GM12878 (cell line): Measurements from ENCODE around the gene ZDHHC11. TPM values are rescaled to one million over a fixed set of nuclear protein-coding genes. Genes with fewer than 3 reads are reported as not detected.

ENCODE experiments used
- ATAC-seq: fragments of 200-7000 bp; cut with Tn5 transposase; 3 replicates; pipeline ENCODE4 v1.9.1; 2020; ENCODE audit warnings: mild to moderate bottlenecking, moderate library complexity
- BruUV-seq: library from RNA; stranded (reverse); fragments of 400-500 nt; replicated peaks from 2 replicates; lab custom pipeline; 2021; lab: Mats Ljungman, UMichigan
- CTCF ChIA-PET: fragments of 300-600 bp; sonication (Branson Sonifier 250); formaldehyde crosslinking; extraction: SDS; loops from one replicate; lab custom pipeline; 2021; ENCODE audit warnings: inconsistent platforms; lab: Yijun Ruan, JAX
- POLR2A ChIA-PET: fragments of 350-600 bp; formaldehyde crosslinking; extraction: SDS; loops from one replicate; lab custom pipeline; 2021; ENCODE audit warnings: inconsistent platforms; lab: Charles Lee
- RAD21 ChIA-PET: fragments of 300-600 bp; sonication (Branson Sonifier 250); formaldehyde crosslinking; loops from one replicate; lab custom pipeline; 2023; ENCODE audit warnings: antibody characterized with exemption; ENCODE audit not compliant: unreplicated experiment; lab: Charles Lee
- SMC1A ChIA-PET: fragments of 300-600 bp; sonication (Branson Sonifier 250); formaldehyde crosslinking; loops from one replicate; lab custom pipeline; 2023; ENCODE audit not compliant: unreplicated experiment, uncharacterized antibody; lab: Charles Lee
- DNase-seq: peaks from one replicate; pipeline ENCODE4 v3.0.0-alpha.2; 2011; ENCODE audit warnings: low read depth, low spot score
- FAIRE-seq: peaks from 3 replicates; lab custom pipeline; 2011; peaks lifted over from hg19 to GRCh38; lab: Jason Lieb, UNC
- H2AFZ ChIP-seq: 2 replicates; pipeline ENCODE4 v1.6.0; 2011; ENCODE audit warnings: low read depth, low read length, control low read depth; ENCODE audit not compliant: control insufficient read depth
- H3K27ac ChIP-seq: 2 replicates; pipeline ENCODE4 v1.5.1; 2011; ENCODE audit warnings: control low read depth; ENCODE audit not compliant: control insufficient read depth, insufficient read depth
- H3K27me3 ChIP-seq, 2 experiments: replicated peaks in 1 of 2; 2 replicates each; pipeline versions ENCODE4 v1.6.0 to v1.6.1; 2011; ENCODE audit warnings: low read length in 1 of 2; ENCODE audit not compliant: control insufficient read depth in 2 of 2, insufficient read depth in 2 of 2
- H3K36me3 ChIP-seq, 2 experiments: 2 replicates each; pipeline ENCODE4 v1.5.1; 2011; ENCODE audit warnings: low read length in 1 of 2; ENCODE audit not compliant: control insufficient read depth in 2 of 2, insufficient read depth in 2 of 2
- H3K4me1 ChIP-seq: 2 replicates; pipeline ENCODE4 v1.6.1; 2011; ENCODE audit warnings: mild to moderate bottlenecking, low read length, moderate library complexity, mixed read lengths; ENCODE audit not compliant: control insufficient read depth, insufficient read depth
- H3K4me2 ChIP-seq: 2 replicates; pipeline ENCODE4 v1.6.0; 2011; ENCODE audit warnings: control low read depth; ENCODE audit not compliant: control insufficient read depth, insufficient read depth
- H3K4me3 ChIP-seq: fragments of 200-600 bp; sonication (generic); 2 replicates; pipeline ENCODE4 v1.5.1; 2016
- H3K79me2 ChIP-seq: 2 replicates; pipeline ENCODE4 v1.6.0; 2011; ENCODE audit warnings: low read length; ENCODE audit not compliant: control insufficient read depth, insufficient read depth
- H3K9ac ChIP-seq: 2 replicates; pipeline ENCODE4 v1.8.0; 2011; ENCODE audit warnings: low read length, control low read depth, mixed read lengths; ENCODE audit not compliant: control insufficient read depth, insufficient read depth
- H3K9me3 ChIP-seq: replicated peaks from 3 replicates; pipeline ENCODE4 v1.5.1; 2011; ENCODE audit warnings: mild to moderate bottlenecking, low read length; ENCODE audit not compliant: control insufficient read depth, insufficient read depth
- H4K20me1 ChIP-seq: 2 replicates; pipeline ENCODE4 v1.6.0; 2011; ENCODE audit not compliant: control insufficient read depth, insufficient read depth
- CBFB ChIP-seq: IDR thresholded peaks from 2 replicates; pipeline ENCODE4 v1.6.1; 2016; ENCODE audit warnings: antibody characterized with exemption, low read depth
- FOXM1 ChIP-seq: IDR thresholded peaks from 2 replicates; pipeline ENCODE4 v1.6.1; 2012; ENCODE audit warnings: low read depth, mild to moderate bottlenecking, inconsistent platforms, low read length, moderate library complexity
- JUNB ChIP-seq: IDR thresholded peaks from 2 replicates; pipeline ENCODE4 v1.6.1; 2016; ENCODE audit warnings: antibody characterized with exemption, mild to moderate bottlenecking
- KLF5 ChIP-seq: fragments of 450-650 bp; IDR thresholded peaks from 2 replicates; pipeline ENCODE4 v1.6.1; 2014; ENCODE audit warnings: mild to moderate bottlenecking; ENCODE audit not compliant: partially characterized antibody
- LARP7 ChIP-seq: fragments of 450-650 bp; IDR thresholded peaks from 2 replicates; pipeline ENCODE4 v1.6.1; 2017; ENCODE audit warnings: mild to moderate bottlenecking
- RAD21 ChIP-seq: IDR thresholded peaks from 2 replicates; pipeline ENCODE4 v1.6.1; 2011; ENCODE audit warnings: mild to moderate bottlenecking, low read depth, low read length, moderate library complexity; ENCODE audit not compliant: insufficient read depth
- RELA ChIP-seq: fragments of 450-650 bp; IDR thresholded peaks from 2 replicates; pipeline ENCODE4 v1.8.0; 2014; ENCODE audit warnings: borderline replicate concordance; ENCODE audit not compliant: partially characterized antibody
- SIN3A ChIP-seq: IDR thresholded peaks from 2 replicates; pipeline ENCODE4 v1.6.1; 2012; ENCODE audit warnings: low read depth, low read length, improper control_type of control experiment
- WGBS: methylation state at CpG from one replicate; pipeline ENCODE4 v1.1.6; 2016; ENCODE audit warnings: low lambda C conversion rate; ENCODE audit not compliant: insufficient replicate concordance, insufficient coverage; ENCODE audit errors: missing lambda C conversion rate; 5-methylcytosine and 5-hydroxymethylcytosine counted together
- in situ Hi-C: fragments of 300-500 bp; cut with MboI; formaldehyde crosslinking; loops from 9 replicates; pipeline ENCODE4 v1.14.3; 2018; ENCODE audit warnings: mixed read lengths
- intact Hi-C: fragments of 100-400 bp; cut with micrococcal nuclease; formaldehyde crosslinking; loops from one replicate; pipeline ENCODE4 v1.14.2; 2022; ENCODE audit not compliant: unreplicated experiment
- polyA plus RNA-seq, 11 experiments: library from polyadenylated mRNA; depleted of rRNA in 4 of 11; unstranded in 6 of 11; stranded (reverse) in 5 of 11; fragments of >200 nt; fragmentation: Nextera tagmentation in 4 of 11; fragmentation: Illumina TruSeq in 1 of 11; extraction: Ambion mirVana in 4 of 11; extraction: Trizol in 1 of 11; gene quantifications; 1 replicate in 1 of 11; 2 replicates in 10 of 11; pipeline versions ENCODE4 v1.2.1 to v1.2.3, GENCODE V29; 2011 to 2016; ENCODE audit warnings: inconsistent platforms in 2 of 11, missing spikeins in 2 of 11, low read depth in 1 of 11
- total RNA-seq, 4 experiments: library from RNA; depleted of rRNA in 3 of 4; stranded (reverse); fragments of >200 nt in 3 of 4; fragmentation: Illumina TruSeq in 1 of 4; extraction: Trizol in 1 of 4; gene quantifications; 2 replicates each; pipeline versions ENCODE4 v1.2.1 to v1.2.3, GENCODE V29; 2013 to 2021
- TF ChIP-seq, protein P1 (sequence below): fragments of 450-650 bp; formaldehyde crosslinking; IDR thresholded peaks from 2 replicates; pipeline ENCODE4 v1.5.0; 2022; ENCODE audit warnings: mild to moderate bottlenecking, missing genetic modification characterization
- TF ChIP-seq, protein P2 (sequence below): fragments of 450-650 bp; IDR thresholded peaks from 2 replicates; pipeline ENCODE4 v1.6.1; 2017; ENCODE audit warnings: low read depth, mild to moderate bottlenecking, moderate library complexity
- TF ChIP-seq, protein P3 (sequence below): IDR thresholded peaks from 2 replicates; pipeline ENCODE4 v1.6.1; 2011; ENCODE audit warnings: mild to moderate bottlenecking, low read depth, low read length, moderate library complexity; ENCODE audit not compliant: insufficient replicate concordance

The ZDHHC11 gene
- total and polyA plus RNA-seq, 10 of the 15 experiments (the other 5 are each of a cell fraction or from before 2014, with no cell fraction given): 0.04 to 1.4 (median 0.30) TPM

DNA sequence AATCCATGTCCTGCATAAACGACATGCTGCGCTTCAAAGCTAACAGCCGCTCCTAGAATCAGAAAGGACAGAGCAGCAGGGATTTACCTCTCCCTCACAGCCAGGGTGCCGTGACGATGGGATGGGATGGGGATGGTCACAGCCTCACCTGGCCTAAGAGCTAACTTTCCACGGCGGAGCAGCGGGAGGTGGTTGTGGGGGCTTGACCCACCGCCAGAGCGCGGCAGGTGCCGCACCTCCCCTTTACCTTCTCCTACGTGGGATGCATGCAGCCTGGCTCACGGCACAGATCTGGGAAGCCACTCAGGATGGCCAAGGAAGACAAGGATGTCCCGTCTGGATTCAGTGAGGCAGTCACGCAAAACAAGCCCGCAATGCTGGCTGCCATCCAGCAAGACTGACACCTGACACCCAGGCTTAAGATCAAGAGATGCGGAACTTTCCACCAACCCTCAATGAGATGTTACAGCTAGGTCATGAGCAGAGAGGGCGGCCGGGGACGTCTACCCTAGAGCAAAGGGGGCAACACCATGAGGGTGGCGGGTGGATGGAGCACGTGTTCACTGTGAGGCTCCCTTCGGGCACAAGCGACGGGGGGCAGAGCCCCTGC, 36.0 kb upstream of the ZDHHC11 start (continued):
- TF ChIP-seq, protein P1, sequence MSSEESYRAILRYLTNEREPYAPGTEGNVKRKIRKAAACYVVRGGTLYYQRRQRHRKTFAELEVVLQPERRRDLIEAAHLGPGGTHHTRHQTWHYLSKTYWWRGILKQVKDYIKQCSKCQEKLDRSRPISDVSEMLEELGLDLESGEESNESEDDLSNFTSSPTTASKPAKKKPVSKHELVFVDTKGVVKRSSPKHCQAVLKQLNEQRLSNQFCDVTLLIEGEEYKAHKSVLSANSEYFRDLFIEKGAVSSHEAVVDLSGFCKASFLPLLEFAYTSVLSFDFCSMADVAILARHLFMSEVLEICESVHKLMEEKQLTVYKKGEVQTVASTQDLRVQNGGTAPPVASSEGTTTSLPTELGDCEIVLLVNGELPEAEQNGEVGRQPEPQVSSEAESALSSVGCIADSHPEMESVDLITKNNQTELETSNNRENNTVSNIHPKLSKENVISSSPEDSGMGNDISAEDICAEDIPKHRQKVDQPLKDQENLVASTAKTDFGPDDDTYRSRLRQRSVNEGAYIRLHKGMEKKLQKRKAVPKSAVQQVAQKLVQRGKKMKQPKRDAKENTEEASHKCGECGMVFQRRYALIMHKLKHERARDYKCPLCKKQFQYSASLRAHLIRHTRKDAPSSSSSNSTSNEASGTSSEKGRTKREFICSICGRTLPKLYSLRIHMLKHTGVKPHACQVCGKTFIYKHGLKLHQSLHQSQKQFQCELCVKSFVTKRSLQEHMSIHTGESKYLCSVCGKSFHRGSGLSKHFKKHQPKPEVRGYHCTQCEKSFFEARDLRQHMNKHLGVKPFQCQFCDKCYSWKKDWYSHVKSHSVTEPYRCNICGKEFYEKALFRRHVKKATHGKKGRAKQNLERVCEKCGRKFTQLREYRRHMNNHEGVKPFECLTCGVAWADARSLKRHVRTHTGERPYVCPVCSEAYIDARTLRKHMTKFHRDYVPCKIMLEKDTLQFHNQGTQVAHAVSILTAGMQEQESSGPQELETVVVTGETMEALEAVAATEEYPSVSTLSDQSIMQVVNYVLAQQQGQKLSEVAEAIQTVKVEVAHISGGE (CRISPR knock-in tag): no peak
- TF ChIP-seq FOXM1: no peak

DNA sequence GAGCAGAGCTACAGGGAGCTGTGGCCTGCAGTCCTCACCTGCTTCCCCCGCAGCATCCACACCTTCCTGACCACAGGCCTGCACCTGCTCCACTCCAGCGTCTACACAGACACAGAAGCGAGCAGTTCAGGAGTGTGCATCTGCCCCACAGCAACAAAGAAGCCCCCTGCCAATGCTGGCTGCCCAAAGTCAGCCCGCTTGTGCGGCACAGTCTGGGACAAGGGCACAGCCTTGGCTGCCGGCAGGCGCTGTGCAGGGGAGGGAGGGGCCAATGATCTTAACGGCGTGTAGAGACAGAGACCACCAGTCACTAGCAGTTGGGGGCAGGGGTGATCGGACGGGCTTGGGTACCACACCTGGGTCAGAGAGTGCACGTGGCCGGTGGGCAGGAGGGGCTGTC, 35.2 kb upstream of the ZDHHC11 start:
- in situ Hi-C loops (loop anchor here (5.0 kb wide), 1 partner anchor 574 kb away; no protein-coding TSS in a partner anchor), intact Hi-C loops (no loop called here)
- Histone ChIP-seq H3K4me1 (peaks cover 1% of the 10 kb centered on the region; the same call in 1 of the 2 replicates), H3K36me3 (peaks cover 54 to 60% of the 10 kb centered on the region in 2 experiments), H3K4me3 (no peak overlapping the region), H3K27ac (no peak overlapping the region), H3K4me2 (no peak overlapping the region), H3K27me3 (no peaks in the 10 kb centered on the region), H3K9me3 (no peaks in the 10 kb centered on the region; the same call in 2 of the 3 replicates), H2AFZ (no peak overlapping the region), H3K9ac (no peak overlapping the region), H3K79me2 (peaks cover 14% of the 10 kb centered on the region), H4K20me1 (peaks cover 5% of the 10 kb centered on the region; the same call in 1 of the 2 replicates)
- POLR2A ChIA-PET: no interaction called here
- WGBS: 92% methylated on average over 13 of the region's 13 CpGs
- RAD21 ChIA-PET: no interaction called here
- SMC1A ChIA-PET: no interaction called here
- CTCF ChIA-PET: no interaction called here
- no TSS peak for BruUV-seq
- DNase-seq (no peak), ATAC-seq (no peak), FAIRE-seq (no peak)
- TF ChIP-seq KLF5 (no peak), CBFB (no peak), SIN3A (no peak), RAD21 (no peak), LARP7 (no peak), RELA (no peak), JUNB (no peak)
- TF ChIP-seq, protein P2, sequence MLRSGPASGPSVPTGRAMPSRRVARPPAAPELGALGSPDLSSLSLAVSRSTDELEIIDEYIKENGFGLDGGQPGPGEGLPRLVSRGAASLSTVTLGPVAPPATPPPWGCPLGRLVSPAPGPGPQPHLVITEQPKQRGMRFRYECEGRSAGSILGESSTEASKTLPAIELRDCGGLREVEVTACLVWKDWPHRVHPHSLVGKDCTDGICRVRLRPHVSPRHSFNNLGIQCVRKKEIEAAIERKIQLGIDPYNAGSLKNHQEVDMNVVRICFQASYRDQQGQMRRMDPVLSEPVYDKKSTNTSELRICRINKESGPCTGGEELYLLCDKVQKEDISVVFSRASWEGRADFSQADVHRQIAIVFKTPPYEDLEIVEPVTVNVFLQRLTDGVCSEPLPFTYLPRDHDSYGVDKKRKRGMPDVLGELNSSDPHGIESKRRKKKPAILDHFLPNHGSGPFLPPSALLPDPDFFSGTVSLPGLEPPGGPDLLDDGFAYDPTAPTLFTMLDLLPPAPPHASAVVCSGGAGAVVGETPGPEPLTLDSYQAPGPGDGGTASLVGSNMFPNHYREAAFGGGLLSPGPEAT: no peak
- TF ChIP-seq, protein P3, sequence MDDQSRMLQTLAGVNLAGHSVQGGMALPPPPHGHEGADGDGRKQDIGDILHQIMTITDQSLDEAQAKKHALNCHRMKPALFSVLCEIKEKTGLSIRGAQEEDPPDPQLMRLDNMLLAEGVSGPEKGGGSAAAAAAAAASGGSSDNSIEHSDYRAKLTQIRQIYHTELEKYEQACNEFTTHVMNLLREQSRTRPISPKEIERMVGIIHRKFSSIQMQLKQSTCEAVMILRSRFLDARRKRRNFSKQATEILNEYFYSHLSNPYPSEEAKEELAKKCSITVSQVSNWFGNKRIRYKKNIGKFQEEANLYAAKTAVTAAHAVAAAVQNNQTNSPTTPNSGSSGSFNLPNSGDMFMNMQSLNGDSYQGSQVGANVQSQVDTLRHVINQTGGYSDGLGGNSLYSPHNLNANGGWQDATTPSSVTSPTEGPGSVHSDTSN: no peak
